KMS-11 (cell line): ENCODE data around the gene UBE2J1.
"Not testable (repeated sequence)": the region's sequence is repeated elsewhere in the genome, so short reads cannot be mapped to it uniquely, and the experiment has no call there.

Source experiments
- H2AFZ ChIP-seq: fragments of 200-600 bp; sonication (generic); 2 replicates; pipeline ENCODE4 v1.6.1; 2016; ENCODE audit warnings: antibody characterized with exemption, mixed run types, low read depth
- H3K27ac ChIP-seq: fragments of 200-600 bp; sonication (generic); 2 replicates; pipeline ENCODE4 v1.6.1; 2016; ENCODE audit warnings: mild to moderate bottlenecking, mixed run types
- H3K27me3 ChIP-seq: fragments of 200-600 bp; sonication (generic); 2 replicates; pipeline ENCODE4 v1.6.1; 2017; ENCODE audit warnings: mild to moderate bottlenecking, low read depth, mixed run types, moderate library complexity; ENCODE audit not compliant: insufficient read depth
- H3K36me3 ChIP-seq: fragments of 200-600 bp; sonication (generic); 2 replicates; pipeline ENCODE4 v1.6.1; 2017; ENCODE audit warnings: mild to moderate bottlenecking, mixed run types; ENCODE audit not compliant: insufficient read depth
- H3K4me1 ChIP-seq: fragments of 200-600 bp; sonication (generic); 2 replicates; pipeline ENCODE4 v1.6.1; 2016; ENCODE audit warnings: mild to moderate bottlenecking, low read depth, mixed run types; ENCODE audit not compliant: poor library complexity, severe bottlenecking
- H3K4me2 ChIP-seq: fragments of 200-600 bp; sonication (generic); 2 replicates; pipeline ENCODE4 v1.7.0; 2016; ENCODE audit warnings: mild to moderate bottlenecking, mixed run types
- H3K4me3 ChIP-seq: fragments of 200-600 bp; sonication (generic); IDR thresholded peaks from 2 replicates; pipeline ENCODE4 v1.6.1; 2017; ENCODE audit warnings: low read depth, low read length, mixed read lengths; ENCODE audit not compliant: insufficient read depth
- H3K79me2 ChIP-seq: fragments of 200-600 bp; sonication (generic); 2 replicates; pipeline ENCODE4 v1.6.1; 2016; ENCODE audit warnings: low read depth, mixed run types; ENCODE audit not compliant: insufficient read depth
- H3K9ac ChIP-seq: fragments of 200-600 bp; sonication (generic); 2 replicates; pipeline ENCODE4 v1.6.1; 2016; ENCODE audit warnings: mild to moderate bottlenecking, mixed run types
- H4K20me1 ChIP-seq: fragments of 200-600 bp; sonication (generic); 2 replicates; pipeline ENCODE4 v1.6.1; 2016; ENCODE audit warnings: mild to moderate bottlenecking, mixed run types; ENCODE audit not compliant: insufficient read depth
- CTCF ChIP-seq: fragments of 200-600 bp; sonication (generic); conservative IDR thresholded peaks from 2 replicates; pipeline ENCODE4 v1.6.1; 2017; ENCODE audit warnings: low read depth, mild to moderate bottlenecking, antibody characterized with exemption, low read length, moderate library complexity, mixed read lengths

Gene UBE2J1

GRCh38 chr6:89299466-89299850, 53.1 kb downstream of the UBE2J1 start:
- H3K79me2 ChIP-seq = no peaks in the 10 kb centered on the region
- peak overlapping the region; percentile 29; the same call in 1 of the 2 replicates for H2AFZ ChIP-seq
- H3K36me3 ChIP-seq = no peaks in the 10 kb centered on the region
- peak overlapping the region; percentile 97 for H3K27ac ChIP-seq
- H3K9ac ChIP-seq = peak overlapping the region; percentile 68
- peaks cover 45% of the 10 kb centered on the region for H3K4me1 ChIP-seq
- H3K4me2 ChIP-seq = peak overlapping the region; percentile 95
- H3K4me3 ChIP-seq = no peak overlapping the region
- TF ChIP-seq CTCF = peak; percentile 41; the same call in 1 of the 2 replicates
- H4K20me1 ChIP-seq = no peaks in the 10 kb centered on the region
- no peaks in the 10 kb centered on the region for H3K27me3 ChIP-seq

- Histone ChIP-seq H2AFZ (peak overlapping the region; percentile 29; the same call in 1 of the 2 replicates), H3K4me2 (peak overlapping the region; percentile 95), H3K4me3 (no peak overlapping the region), H3K79me2 (no peaks in the 10 kb centered on the region), H3K9ac (peak overlapping the region; percentile 68), H3K27ac (peak overlapping the region; percentile 97), H3K36me3 (no peaks in the 10 kb centered on the region), H3K4me1 (peaks cover 45% of the 10 kb centered on the region), H4K20me1 (no peaks in the 10 kb centered on the region), H3K27me3 (no peaks in the 10 kb centered on the region)
- no peak for TF ChIP-seq CTCF
Observed at GRCh38 chr6:89298680-89299465, 53.6 kb downstream of the UBE2J1 start.

- peak overlapping the region; percentile 68 for H3K9ac ChIP-seq
- H3K4me1 ChIP-seq = peaks cover 45% of the 10 kb centered on the region
- peak overlapping the region; percentile 95 for H3K4me2 ChIP-seq
- H3K27me3 ChIP-seq = no peaks in the 10 kb centered on the region
- no peaks in the 10 kb centered on the region for H4K20me1 ChIP-seq
- H3K4me3 ChIP-seq = no peak overlapping the region
- no peaks in the 10 kb centered on the region for H3K36me3 ChIP-seq
- H2AFZ ChIP-seq = no peak overlapping the region; the same call in 1 of the 2 replicates
- no peaks in the 10 kb centered on the region for H3K79me2 ChIP-seq
- TF ChIP-seq CTCF = no peak
- H3K27ac ChIP-seq = peak overlapping the region; percentile 97
Observed at GRCh38 chr6:89297695-89298351, 54.7 kb downstream of the UBE2J1 start.

GRCh38 chr6:89295981-89296380, 56.5 kb downstream of the UBE2J1 start:
- Histone ChIP-seq H3K4me2 (no peak overlapping the region), H3K27me3 (no peaks in the 10 kb centered on the region), H3K27ac (no peak overlapping the region), H3K9ac (no peak overlapping the region), H3K36me3 (no peaks in the 10 kb centered on the region), H4K20me1 (no peaks in the 10 kb centered on the region), H2AFZ (no peak overlapping the region), H3K4me3 (no peak overlapping the region), H3K79me2 (no peaks in the 10 kb centered on the region), H3K4me1 (peaks cover 45% of the 10 kb centered on the region)
- no peak for TF ChIP-seq CTCF

- H3K4me2 ChIP-seq, H3K79me2 ChIP-seq, H3K4me3 ChIP-seq, H3K9ac ChIP-seq, H3K27ac ChIP-seq, H4K20me1 ChIP-seq, H3K36me3 ChIP-seq, H2AFZ ChIP-seq, H3K27me3 ChIP-seq: not testable (repeated sequence)
- peaks cover 41% of the 10 kb centered on the region for H3K4me1 ChIP-seq
Observed at GRCh38 chr6:89295116-89295515, 57.4 kb downstream of the UBE2J1 start.
